Fibroblast of peridontal ligament (primary cell): ENCODE measurements around the gene ATP2B2.

Source experiments
- DNase-seq: peaks from one replicate; pipeline ENCODE4 v3.0.0-alpha.2; 2010; ENCODE audit errors: extremely low read depth

Gene ATP2B2

GRCh38 chr3:10428406-10429091, 76.8 kb downstream of the ATP2B2 start:
- DNase-seq, result no peak

DNA sequence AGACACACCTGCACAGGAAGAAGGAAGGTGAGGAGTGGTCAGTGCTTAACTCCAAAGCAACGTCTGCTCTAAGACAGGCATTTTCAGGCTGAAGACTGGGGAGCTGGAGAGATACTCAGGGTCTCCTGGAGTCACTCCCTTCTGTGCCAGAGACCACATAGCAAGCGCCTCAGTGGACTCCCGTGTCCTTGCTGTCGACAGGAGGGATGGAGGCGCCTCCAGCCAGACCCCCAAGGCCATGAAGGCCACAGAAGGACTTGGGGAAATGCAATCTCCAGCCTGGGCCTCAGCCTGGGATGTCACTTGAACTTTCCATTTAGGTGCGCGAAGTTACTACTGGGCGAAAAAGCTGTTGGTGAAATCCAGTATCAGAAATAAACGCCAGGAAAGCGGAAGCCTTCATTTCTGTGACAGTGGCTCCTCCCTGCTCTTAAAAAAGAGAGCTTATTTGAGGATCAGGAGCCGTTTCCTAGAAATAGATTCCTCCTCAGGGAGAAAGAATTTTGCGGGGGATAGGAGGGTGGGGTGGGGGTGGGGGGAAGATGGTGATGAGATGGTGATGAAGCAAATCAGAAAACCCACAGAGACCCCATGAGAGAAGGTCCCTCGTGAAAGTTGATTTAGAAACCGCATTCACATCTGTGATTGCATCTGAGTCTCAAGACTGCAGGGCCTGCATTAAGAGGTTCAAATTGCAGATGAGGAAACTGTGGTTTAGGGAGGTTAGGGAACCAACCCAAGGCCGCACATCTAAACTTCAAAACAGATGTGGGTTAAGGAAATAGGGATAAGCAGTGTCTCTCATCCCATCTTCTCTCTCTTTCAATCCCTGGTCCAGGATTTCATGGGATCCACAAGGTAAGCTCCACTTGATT, 78.8 kb downstream of the ATP2B2 start:
- DNase-seq, result peak; percentile 18

DNA sequence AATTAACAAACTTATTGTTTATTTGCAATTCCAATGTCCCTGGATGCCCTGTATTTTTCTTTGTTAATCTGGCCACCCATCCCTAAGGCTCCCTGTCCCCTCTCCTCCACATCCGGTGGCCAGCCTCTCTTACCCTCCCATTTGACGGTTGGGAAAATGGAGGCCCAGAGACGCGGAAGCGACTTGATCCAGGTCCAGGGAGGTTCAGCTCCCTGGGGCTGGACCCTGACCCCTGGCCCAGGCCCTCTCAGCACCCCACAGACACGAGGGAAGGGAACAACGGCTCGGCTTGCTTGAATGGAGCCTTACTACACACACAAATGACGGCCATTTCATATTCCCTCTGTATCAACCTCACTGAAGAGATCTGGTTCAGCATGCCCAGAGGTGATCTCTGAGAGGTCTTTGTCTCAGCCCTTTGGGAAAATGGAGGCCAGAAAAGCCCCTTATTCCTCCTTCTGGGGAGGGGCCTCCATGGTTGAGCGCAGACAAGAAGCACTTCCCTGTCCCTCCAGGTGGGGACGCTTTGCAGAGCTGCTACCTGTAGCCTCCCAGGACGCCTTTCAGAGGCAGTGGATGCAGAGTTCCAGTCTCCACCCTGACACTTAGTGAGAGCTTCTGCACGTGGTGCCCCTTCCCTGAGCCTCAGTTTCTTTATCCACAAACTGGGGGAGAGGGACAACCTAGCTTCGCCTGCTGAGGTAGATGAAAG, 82.1 kb downstream of the ATP2B2 start:
- no peak for DNase-seq

- no peak for DNase-seq
These were observed 83.4 kb downstream of the ATP2B2 start for GRCh38 chr3:10421996-10422395.

DNA sequence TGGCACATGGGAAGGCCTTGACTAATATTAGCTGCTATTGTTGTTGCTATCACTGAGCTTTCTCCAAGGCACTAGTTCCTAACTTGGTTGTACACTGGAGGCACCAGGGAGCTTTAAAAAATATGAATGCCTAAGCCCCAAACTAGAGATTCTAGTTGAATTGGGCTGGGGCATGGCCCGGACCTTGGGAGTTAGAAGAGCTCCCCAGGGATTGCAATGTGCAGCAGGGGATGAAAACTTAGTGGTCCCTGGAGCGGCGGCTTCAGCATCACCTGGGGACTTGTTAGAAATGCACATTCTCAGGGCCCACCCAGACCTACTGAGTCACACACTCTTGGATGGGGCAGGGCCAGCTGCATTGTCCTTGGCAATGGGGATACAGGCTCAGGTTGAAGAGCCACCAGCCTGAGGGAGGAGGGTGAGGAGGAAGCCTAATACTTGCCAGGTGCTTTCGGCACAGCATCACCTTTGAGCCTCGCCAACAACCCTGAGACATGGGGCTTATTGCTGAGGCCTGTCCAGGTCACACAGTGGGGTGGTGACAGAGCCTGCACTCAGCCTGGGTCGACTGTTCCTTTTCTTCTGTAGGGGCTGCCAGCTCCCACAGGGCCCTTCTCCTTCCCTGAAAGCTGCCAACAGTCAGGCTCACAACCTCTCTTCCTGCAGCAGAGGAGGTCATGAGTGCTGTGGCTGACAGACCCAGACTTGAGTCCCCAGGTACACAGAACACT, 84.5 kb downstream of the ATP2B2 start:
- DNase-seq, result no peak

DNA sequence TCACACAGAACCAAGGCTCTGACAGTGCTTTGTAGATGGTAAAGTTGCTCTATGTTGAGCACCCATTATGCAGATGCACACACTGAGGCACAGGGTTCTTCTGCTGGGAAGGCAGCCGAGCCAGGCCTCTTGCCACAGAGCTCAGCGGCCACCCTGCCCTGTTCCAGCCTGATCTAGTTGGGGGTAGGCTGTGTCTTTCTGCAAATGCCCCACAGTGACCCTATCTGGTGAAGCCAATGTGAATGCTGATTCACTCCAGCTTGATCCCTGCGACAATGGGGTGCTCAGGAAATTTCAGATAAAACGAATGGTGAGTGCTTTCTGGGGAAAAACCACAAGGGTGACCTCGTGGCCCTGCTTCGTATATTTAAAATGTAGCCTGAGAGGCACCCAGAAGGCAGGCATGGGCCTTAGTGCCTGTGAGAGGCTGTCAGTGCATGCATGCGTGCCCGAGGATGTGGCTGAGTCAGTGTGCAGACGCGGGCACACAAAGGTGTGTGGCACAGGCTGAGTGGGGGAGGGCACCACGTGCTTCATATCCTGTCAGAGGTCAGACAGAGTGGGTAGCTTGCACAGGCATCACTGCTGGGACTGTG, 85.7 kb downstream of the ATP2B2 start:
- DNase-seq, result no peak

- DNase-seq, result peak; percentile 41
These were observed 87.5 kb downstream of the ATP2B2 start for GRCh38 chr3:10417847-10418246.

DNA sequence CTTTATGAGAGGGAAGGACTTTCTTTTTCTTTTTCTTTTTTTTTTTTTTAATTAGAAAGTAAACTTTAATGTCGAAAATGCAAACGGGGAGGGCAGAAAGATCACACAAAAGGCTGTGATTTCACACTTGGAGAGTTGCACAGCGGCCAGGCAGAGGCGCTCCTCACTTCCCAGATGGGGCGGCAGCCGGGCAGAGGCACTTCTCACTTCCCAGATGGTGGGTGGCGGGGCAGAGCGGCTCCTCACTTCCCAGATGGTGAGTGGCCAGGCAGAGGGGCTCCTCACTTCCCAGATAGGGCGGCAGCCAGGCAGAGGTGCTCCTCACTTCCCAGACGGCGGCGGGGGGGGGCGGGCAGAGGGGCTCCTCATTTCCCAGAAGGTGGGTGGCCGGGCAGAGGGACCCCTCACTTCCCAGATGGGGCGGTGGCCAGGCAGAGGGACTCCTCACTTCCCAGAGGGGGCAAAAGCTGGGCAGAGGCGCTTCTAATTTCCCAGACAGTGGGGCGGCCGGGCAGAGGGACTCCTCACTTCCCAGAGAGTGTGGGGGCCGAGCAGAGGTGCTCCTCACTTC, 88.6 kb downstream of the ATP2B2 start:
- DNase-seq, result no peak

- no peak for DNase-seq
These were observed 92.3 kb downstream of the ATP2B2 start for GRCh38 chr3:10413041-10413440.

GRCh38 chr3:10411598-10412332, 93.6 kb downstream of the ATP2B2 start:
- no peak for DNase-seq

- no peak for DNase-seq
These were observed 94.9 kb downstream of the ATP2B2 start for GRCh38 chr3:10410383-10411002.

- DNase-seq, result no peak
These were observed 96.7 kb downstream of the ATP2B2 start for GRCh38 chr3:10408680-10409079.

DNA sequence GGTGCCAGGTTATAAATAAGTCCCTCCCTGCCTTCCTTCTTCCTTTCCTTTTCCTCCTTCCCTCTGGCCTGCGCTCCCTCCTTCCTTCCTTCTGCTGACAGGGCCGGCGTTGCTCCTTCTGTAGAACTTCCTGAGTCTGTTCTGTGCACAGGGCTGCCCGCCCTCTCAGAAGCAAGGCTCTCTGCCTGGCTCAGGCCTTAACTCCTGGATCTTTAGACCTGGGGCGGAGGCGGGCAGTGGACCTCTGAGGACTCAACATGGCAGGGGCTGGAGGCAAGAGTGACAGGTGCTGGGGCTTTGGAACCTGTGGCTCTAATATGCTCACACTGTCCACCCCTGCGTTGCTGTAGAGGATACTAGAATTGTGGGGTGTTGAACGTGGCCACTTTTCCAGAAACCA, 98.0 kb downstream of the ATP2B2 start:
- DNase-seq, result no peak

GRCh38 chr3:10406414-10406813, 99.0 kb downstream of the ATP2B2 start:
- DNase-seq, result no peak

DNA sequence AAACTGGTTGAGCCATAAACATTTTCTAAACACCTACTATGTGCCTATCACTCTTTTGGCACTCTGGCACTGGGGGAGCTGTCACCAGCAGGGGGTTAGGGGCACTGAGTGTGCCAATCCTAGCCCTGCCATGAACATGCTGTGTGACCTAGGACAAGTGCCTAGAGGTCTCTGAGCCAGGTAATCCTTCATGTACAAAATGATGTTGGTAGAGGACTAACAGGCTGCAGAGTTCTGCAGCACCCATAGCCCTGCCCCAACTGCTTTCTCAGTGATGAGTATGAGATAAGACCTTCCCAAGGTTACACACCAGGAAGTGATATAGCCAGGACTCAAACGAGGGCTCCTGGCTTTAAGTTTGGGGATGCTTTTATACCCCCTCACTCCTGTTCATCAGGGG, 99.6 kb downstream of the ATP2B2 start:
- no peak for DNase-seq

DNA sequence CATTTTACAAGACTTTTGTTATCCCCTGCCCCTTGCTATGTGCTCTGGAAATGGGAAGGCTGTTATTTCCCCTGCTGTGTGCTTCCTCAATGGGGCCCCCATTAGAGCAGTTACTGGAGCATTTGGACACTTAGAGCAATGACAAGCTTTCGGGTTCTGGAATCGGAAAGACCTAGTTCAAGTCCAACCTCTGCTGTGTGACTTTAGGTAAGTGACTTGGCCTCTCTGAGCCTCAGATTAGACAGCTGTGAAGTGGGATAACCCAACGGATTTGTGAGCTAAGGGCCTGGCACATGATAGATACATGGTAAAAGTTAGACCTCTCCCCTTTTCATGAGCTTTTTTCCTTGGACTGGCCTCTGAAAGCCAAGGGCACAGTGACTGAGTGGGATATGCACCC, 100.5 kb downstream of the ATP2B2 start:
- no peak for DNase-seq

DNA sequence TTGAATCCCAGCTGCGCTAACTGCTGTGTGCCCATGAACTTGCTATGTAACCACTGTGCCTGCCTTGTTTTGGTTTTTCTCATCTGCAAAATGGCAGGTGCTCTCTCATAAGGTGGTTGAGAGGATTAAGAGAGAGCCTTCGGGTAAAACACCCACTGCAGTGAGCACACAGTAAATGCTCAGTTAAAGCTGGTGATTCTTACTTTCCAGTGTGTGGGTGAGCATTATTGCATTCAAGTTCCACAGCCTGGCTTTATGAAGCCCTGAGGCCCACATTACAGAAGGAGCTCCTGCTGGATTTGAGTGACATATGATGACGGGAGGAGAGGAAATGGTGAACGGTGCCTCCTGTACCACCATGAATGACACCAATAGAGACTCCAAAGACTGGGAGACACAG, 101.0 kb downstream of the ATP2B2 start:
- DNase-seq, result no peak

GRCh38 chr3:10401990-10402761, 103.2 kb downstream of the ATP2B2 start:
- DNase-seq, result no peak
